ENCODE data around the gene RASL10A.

RASL10A gene

DNA sequence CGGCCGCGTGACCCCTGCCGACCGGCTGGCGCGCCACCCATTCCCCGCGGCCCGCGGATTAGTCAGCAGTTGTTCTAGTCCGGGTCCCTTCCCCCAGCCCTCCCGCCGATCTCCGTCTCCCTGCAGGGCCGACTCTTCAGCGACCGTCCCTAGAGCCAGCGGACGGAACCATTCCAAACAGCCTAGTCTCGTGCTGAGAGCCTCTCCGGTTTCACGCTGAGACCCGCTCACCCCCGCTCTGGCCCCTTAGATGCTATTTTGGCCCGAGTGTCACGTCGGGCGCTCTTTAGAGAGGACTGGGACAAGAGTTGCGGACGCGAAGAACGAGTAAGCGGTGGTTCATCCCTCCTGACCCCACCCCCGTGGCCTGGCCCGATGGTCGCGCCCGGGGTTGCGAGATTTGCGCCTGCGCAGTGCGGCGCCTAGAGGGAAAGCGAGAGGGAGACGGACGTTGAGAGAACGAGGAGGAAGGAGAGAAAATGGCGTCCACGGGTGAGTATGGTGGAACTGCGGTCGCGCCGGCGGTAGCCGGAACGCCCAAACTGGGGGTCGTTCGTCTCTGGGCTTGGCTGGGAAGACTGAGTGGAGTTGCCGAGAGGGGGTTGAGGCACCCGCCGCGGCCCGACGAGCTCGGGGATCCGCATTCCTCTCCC is 47.5 kb downstream of the RASL10A start, which contains the start of the genes EWSR1 and RHBDD3:
TSS of gene EWSR1 (plus strand) at position 411 of the 653 bp plus-strand sequence. CDS start at position 480, 69 bp downstream.
TSS of gene RHBDD3 (minus strand) at position 124 of the 653 bp plus-strand sequence. CDS start 2,355 bp downstream, outside the sequence.
- peak; percentile 93 to 98 for DNase-seq

DNA sequence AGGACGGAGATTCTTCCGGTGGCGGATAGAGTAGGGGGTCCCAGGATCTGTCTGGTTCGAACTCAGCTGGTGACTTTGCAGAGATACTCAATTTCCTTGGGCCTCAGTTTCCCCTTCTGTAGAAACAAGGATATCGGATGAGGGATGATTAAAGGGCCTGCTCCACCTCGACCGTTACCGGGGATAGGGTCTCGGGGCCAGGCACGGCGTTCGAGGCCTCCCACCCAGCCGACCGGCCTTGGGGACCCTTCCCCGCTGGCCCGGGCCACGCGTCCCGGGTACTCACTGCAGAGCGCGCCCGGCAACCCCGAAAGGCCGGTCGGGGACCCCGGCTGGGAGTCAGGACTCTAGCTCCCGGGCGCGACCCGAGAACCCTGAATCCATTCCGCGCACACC is 48.0 kb downstream of the RASL10A start:
- no peak for DNase-seq

DNA sequence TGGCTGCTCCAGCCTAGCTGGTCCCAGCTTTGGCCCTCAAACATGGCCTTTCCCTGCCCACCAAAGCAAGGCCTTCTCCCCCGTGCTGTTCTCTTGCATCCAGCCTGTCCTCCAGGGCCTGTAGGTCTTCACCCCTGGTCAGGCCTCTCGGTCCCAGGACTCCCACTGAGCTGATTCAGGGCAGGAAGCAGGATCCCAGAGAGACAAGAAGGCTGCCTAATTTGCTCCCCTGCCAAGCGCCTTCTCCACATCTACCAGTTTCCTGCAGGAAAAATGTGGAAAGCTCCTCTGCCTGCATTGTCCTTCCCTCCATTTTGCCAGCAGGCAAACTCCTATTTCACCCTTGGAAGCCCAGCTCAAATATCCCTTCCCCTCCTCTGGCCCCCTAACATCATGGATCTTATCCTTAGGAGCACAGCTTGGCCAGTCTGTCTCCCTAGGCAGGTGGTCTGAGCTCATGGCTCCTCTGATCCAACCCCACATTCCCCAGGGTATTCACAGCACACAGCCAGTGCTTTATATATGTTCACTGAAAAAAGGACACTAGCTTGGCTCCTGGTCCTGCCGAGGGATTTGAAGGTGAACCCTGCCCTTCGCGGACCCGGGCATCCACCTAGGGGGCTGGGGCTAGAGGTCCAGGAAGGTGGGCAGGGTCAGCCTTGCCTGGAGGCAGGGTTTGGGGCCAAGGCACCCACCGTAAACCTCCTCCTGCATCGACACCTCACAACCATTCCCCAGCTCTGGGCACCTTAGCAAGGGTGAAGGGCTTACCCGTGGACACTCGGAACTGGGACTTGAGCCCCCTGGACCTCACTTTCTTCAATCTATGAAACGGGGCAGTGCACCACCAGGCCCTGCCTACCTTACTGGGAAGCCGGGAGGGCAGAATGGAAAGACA is 48.7 kb downstream of the RASL10A start:
- DNase-seq: no peak

DNA sequence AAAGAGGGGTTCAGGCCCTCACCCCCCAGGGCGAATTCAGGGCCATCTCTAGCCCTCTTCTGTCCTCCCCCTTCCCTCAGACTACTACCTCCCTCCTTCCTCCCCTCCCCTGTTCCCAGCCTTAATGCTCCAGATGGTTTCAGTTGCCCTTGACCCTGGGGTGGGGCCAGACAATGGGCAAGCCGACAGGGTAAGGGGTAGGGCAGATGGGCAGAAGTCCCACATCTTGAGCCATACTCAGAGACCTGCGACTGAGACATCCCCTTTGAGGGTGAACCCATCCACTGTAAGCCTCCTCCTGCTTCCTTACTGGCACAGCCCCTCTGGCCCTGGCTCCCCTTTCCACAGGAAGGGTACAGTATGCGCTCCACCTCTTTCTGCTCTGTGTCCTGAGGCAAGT is 49.6 kb downstream of the RASL10A start:
- DNase-seq: no peak

DNA sequence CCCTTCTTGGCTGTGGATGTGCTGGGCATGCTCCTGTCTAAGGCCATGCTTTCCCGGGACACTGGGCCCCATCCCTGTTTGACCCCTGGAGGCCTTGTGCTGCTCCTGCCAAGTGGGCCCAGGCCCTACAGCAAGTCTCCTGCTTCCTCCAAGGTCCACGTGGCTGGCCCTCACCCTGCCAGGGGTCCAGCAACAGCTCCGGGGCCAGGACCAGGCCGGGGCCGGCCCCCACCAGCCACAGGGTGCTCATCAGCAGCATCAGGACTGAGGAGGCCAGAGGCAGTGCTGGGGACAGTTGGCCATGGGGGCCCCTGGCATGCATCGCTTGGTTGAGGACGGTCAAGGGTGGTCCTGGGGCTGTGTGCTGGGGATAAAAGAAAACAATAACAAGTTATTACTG is 50.2 kb downstream of the RASL10A start:
- DNase-seq: no peak

DNA sequence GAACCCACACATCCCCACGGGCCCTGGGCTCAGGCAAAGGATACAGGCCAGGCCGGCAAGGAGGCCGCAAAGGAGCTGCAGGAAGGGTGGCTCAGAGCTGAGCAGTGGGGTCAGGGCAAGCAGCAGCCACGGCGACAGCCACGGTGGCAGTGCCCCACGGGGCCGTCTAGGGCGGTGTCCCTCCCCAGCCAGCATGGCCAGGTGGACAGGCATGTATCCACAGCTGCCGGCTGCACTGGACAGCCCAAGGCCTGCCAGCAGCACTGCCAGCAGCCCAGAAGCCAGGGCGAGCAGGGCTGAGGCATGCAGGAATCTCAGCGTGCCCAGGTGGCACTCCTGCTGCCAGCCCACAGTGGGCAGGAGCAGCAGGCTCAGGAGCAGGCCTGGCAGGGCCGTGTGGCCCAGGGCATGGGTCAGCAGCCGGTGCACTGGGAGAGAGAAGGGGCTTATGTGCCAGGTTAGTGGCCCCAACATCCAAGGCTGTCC is 51.7 kb downstream of the RASL10A start:
- DNase-seq: no peak
